Loucy (cell line): Measurements from ENCODE around the gene OXCT2.

ENCODE experiments used
- CTCF ChIP-seq: fragments of 200-600 bp; sonication (generic); conservative IDR thresholded peaks from 2 replicates; pipeline ENCODE4 v1.5.1; 2014; ENCODE audit warnings: mild to moderate bottlenecking, antibody characterized with exemption, low read length
- EZH2phosphoT487 ChIP-seq: fragments of 200-600 bp; IDR thresholded peaks from 2 replicates; pipeline ENCODE4 v1.6.1; 2018; ENCODE audit warnings: antibody characterized with exemption, mild to moderate bottlenecking, moderate library complexity, borderline replicate concordance

GRCh38 chr1:39737546-39738169 is 33.5 kb downstream of the OXCT2 start:
- TF ChIP-seq CTCF = no peak
- no peak for TF ChIP-seq EZH2phosphoT487
